ENCODE measurements around the gene CSTA.

Gene CSTA

DNA sequence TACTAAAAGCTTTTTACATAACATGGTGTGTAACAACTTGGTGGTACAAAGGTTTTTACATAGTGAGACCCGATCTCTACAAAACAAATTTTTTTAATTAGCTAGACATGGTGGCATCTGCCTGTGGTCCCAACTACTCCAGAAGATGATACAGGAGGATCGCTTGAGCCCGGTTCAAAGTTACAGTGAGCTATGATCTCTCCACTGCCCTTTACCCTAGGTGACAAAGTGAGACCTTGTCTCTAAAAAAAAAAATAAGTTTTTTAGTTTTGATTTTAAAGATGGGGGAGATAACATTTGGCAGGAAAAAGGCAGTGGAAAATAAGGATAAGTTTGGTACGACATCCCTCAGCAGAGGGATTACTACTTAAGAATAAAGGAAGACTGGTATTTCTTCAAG, 64.8 kb downstream of the CSTA start:
- no peak overlapping the region for H3K27ac ChIP-seq
- H3K36me3 ChIP-seq (ENCODE audit: control insufficient read depth, insufficient read depth, low read length): no peaks in the 10 kb centered on the region
- peaks cover 3% of the 10 kb centered on the region for H3K4me1 ChIP-seq
- no peak overlapping the region for H3K9ac ChIP-seq
- H3K4me2 ChIP-seq (ENCODE audit: low read length): no peak overlapping the region
- no peak overlapping the region for H3K4me3 ChIP-seq (ENCODE audit: low read depth, low read length)
- TF ChIP-seq, protein P1, sequence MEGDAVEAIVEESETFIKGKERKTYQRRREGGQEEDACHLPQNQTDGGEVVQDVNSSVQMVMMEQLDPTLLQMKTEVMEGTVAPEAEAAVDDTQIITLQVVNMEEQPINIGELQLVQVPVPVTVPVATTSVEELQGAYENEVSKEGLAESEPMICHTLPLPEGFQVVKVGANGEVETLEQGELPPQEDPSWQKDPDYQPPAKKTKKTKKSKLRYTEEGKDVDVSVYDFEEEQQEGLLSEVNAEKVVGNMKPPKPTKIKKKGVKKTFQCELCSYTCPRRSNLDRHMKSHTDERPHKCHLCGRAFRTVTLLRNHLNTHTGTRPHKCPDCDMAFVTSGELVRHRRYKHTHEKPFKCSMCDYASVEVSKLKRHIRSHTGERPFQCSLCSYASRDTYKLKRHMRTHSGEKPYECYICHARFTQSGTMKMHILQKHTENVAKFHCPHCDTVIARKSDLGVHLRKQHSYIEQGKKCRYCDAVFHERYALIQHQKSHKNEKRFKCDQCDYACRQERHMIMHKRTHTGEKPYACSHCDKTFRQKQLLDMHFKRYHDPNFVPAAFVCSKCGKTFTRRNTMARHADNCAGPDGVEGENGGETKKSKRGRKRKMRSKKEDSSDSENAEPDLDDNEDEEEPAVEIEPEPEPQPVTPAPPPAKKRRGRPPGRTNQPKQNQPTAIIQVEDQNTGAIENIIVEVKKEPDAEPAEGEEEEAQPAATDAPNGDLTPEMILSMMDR (IDR thresholded peaks at IDR 0.05): no peak
- no peaks in the 10 kb centered on the region for H3K9me3 ChIP-seq (ENCODE audit: control insufficient read depth, low read length)
- H2AFZ ChIP-seq: no peak overlapping the region
- peaks cover 12% of the 10 kb centered on the region for H3K79me2 ChIP-seq
- no peaks in the 10 kb centered on the region for H3K27me3 ChIP-seq (ENCODE audit: control insufficient read depth, insufficient read depth, low read length)

DNA sequence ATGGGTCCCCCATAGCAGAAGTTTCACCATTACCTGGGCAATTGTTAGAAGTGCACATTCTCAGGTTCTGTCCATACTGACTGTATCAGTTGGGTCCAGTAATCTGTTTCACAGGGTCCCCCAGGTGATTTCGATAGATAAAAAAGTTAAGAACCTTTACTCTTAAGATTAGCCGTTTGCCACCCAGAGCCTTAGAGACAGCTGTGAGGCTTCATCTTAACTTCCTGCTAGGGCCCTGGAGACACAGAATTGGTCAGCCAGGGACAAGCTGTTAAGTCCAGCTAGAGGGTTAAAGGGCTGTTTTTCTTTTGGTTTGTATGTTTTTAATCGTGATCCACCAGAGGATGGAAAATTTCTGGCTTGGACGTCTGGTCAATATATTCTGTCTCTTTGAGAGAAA, 65.6 kb downstream of the CSTA start:
- Histone ChIP-seq H3K9me3 (ENCODE audit: control insufficient read depth, low read length) (no peaks in the 10 kb centered on the region), H3K4me1 (peaks cover 3% of the 10 kb centered on the region), H3K4me2 (ENCODE audit: low read length) (no peak overlapping the region), H2AFZ (no peak overlapping the region), H3K36me3 (ENCODE audit: control insufficient read depth, insufficient read depth, low read length) (no peaks in the 10 kb centered on the region), H3K9ac (no peak overlapping the region), H3K4me3 (ENCODE audit: low read depth, low read length) (no peak overlapping the region), H3K27ac (no peak overlapping the region), H3K27me3 (ENCODE audit: control insufficient read depth, insufficient read depth, low read length) (no peaks in the 10 kb centered on the region), H3K79me2 (peaks cover 12% of the 10 kb centered on the region)
- TF ChIP-seq, protein P1 (IDR thresholded peaks at IDR 0.05): no peak
